Stimulated activated CD4-positive, alpha-beta T cell treated with anti-CD3 and anti-CD28 coated beads, Interleukin-1b, Interleukin-23, amount 100 ng/mL, for 48 hours (primary cell): ENCODE data around the gene CARNS1.

Experiments used
- DNase-seq: peaks from one replicate; pipeline ENCODE4 v3.0.0-alpha.2; 2020

CARNS1 gene

GRCh38 chr11:67468456-67468758 lies 52.9 kb downstream of the CARNS1 start:
- no peak for DNase-seq

GRCh38 chr11:67468759-67469507 lies 53.5 kb downstream of the CARNS1 start, which contains the start of gene TMEM134:
Gene TMEM134 (minus strand): TSS chr11:67469251. CDS start chr11:67469192, 59 bp downstream.
- DNase-seq, result peak; percentile 93

- DNase-seq, result no peak
Measured at GRCh38 chr11:67469508-67469811, 54.0 kb downstream of the CARNS1 start.

GRCh38 chr11:67470337-67471002 lies 55.0 kb downstream of the CARNS1 start:
- DNase-seq, result no peak

GRCh38 chr11:67472882-67473281 lies 57.4 kb downstream of the CARNS1 start:
- DNase-seq, result no peak
